ENCODE data around the gene MAP3K5.

- TF ChIP-seq CTCF (IDR thresholded peaks at IDR 0.05) (no peak), EP300 (IDR thresholded peaks at IDR 0.05; ENCODE audit: low read depth) (no peak), POLR2AphosphoS5 (IDR thresholded peaks at IDR 0.05) (no peak), POLR2A (IDR thresholded peaks at IDR 0.05) (no peak)
Observed at GRCh38 chr6:136790411-136791295, 1.6 kb downstream of the MAP3K5 start.
